CD4-positive, alpha-beta T cell treated with Interleukin-2 at 100 ng/mL for 4 hours (primary cell): Measurements from ENCODE around the gene ANKRD6.

ENCODE experiments used
- DNase-seq: peaks from one replicate; pipeline ENCODE4 v3.0.0-alpha.2; 2020; ENCODE audit warnings: low spot score

The ANKRD6 gene

DNA sequence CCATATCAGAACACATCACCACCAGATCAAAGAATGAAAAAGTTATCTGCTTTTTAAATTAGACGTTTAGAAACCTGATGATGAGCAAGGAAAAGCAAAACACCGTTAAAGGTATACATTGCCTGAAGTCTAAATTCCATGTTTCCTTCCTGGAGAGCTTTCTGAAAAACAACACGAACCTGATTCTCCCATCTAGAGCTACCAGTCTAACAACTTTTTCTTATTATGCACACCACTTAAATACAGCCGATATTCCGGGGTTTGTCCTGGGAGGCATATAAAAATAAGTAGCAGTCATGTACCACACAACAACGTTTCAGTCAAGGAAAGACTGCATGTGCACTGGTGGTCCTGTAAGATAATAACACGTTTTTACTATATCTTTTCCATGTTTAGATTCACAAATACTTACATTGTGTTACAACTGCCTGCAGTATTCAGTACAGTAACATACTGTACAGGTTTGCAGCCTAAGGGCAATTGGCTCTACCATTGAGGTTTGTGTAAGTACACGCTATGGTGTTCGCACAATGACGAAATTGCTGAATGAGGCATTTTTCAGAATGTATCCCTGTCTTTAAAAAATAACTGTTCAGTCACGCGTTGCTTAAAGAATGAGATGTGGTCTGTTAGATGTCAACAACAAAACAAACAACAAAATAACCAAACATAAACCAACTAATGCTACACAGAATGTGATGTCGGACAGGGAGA, 224.7 kb downstream of the ANKRD6 start:
- no peak for DNase-seq

DNA sequence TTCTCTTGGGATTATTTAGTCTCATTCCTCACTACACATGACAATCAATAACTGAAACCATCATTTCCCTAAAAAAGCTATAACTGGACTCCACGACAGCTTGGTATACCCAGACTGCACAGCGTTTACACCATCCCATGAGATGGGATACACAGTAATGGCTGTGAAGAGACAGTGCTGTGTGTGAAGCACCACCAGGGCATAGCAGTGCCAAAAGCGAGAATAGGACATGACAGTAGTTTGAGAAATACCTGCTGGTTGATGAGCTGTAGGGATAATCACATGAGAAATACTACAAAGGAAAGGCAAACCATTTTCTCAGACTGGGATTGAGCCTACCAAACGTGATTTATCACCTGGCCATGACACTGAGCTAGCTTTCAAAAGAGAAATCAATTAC, 228.0 kb downstream of the ANKRD6 start:
- no peak for DNase-seq

- no peak for DNase-seq
Observed at GRCh38 chr6:89661559-89661958, 228.6 kb downstream of the ANKRD6 start.

DNA sequence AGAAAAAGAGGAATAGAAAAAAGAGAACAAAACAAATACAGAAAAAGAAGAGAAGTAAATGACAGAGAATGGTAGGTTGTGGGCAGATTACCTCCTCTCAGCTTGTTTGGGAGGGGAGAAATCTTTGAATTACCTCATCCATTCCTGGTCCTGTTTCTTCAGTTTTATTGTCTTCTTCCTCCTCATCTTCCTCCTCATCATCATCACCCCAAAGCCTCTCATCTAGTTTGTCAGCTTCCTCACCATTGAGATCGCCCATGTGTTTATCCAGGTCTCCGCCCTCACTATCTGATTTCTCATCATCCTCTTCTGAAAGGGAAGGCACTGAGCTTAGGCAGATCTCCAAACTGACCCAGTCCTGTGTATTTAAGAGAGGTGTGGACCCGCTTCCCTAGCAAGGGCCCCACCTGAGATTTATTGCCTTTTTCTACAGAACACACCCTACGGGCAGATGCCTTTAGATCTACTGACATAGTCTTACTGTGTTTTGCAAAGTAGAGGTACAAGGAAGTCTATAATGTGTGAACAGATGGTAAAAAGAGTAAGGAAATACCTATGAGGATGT, 229.8 kb downstream of the ANKRD6 start:
- DNase-seq: no peak

DNA sequence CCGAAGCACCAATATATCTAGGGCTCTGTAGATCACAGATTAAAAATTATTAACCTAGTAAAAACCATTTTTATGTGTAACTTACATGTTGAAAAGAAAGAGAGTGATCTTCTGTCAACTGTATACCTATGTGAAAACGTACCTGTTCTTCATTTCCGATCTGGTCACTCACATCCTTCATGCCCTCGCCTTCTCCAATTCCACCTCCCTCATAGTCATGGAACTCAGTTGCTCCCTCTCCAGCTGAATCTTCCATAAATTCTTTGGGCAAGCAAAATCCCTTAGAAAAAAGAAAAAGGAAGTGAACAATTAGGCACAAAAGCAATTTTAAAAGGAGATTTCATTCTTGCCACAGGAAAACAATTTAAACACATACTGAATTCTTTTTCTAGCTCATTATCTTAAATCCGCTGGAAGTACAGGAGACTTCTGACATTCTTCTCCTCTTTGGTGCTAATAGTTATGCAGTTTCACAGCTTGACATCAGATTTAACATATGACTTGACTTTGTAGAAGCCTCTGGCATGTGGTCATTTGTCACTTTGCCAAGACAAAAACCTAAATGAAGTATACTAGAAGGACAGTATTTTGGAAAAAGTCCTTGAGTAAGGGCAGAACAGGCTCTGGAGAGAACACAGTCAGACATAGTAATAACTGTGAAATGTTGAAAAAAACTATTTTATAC, 235.1 kb downstream of the ANKRD6 start:
- DNase-seq: no peak

DNA sequence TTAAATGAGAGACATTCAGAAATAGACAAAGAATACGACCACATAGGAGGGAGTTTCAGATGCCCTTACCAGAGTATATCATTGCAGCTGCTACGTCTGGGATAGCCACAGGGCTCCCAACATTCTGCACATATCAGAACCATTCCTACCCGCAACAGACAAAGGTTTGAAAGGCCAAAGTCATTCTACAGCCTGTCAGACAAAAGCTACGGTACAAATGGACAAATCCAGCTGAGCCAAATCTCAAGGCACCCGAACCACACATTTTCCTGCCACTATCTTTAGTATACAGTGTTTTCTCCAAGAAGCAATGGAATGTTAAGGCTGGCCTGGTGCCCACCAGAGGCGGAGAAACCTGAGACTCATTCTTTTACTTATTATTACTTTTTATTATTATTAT, 236.1 kb downstream of the ANKRD6 start:
- DNase-seq: no peak

DNA sequence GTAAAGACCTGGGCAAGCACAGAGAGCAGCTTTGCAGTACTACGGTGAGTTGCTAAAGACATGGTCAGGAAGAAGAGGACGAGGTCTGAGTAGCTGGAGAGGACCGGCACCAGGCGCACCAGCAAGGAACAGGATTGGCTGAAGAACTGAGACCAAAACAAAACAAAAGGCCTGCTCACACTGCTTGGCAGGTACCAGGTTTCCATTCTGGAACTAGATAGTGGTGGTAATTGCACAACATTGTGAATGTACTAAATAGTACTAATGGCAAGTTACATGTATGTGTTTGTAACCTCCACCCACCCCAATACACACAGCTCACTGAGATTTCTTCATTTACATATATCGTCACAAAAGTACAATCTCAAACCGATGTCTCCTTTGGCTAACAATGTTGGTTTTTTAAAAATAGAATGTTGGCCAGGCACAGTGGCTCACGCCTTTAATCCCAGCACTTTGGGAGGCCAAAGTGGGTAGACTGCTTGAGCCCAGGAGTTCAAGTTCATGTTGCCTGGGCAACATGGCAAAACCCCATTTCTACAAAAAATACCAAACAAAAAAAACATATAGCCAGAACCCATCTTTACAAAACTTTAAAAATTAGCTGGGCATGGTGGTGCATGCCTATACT, 238.1 kb downstream of the ANKRD6 start:
- DNase-seq: no peak

DNA sequence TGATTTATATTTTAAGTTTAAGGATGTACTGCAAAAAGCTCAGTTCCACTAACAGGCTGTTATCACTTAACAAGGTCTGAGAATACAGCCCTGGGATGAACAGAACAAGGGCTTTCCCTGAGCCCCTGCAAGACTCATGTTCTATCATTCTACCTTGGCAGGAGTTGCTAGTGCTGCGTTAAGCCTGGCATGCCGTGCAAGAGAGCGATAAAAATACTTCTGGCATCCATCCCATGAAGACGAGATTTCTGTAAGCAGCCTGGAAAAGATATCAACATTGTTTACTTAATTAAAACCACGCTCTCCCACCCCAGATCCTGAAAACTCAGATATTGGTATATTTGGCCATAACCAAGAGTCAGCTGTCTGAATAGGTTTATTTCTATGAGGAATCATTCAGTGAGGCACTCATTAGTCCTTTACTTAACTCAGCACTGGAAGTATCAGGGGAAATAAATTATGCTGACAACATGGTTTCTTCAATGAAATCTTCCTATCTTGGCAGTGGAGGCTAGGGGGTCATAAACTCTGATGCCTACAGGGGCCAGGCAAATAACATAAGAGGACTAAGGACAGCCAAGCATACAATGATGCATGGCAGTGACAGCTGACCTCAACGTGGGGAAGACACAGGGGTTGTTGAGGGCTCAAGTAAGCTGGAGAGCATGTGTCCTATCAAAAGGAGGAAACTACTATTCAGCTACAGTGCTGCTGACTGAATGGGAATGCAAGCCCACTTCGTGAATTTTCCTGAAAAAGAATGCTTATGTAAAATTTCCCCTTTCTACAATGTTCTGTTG, 243.2 kb downstream of the ANKRD6 start:
- no peak for DNase-seq

DNA sequence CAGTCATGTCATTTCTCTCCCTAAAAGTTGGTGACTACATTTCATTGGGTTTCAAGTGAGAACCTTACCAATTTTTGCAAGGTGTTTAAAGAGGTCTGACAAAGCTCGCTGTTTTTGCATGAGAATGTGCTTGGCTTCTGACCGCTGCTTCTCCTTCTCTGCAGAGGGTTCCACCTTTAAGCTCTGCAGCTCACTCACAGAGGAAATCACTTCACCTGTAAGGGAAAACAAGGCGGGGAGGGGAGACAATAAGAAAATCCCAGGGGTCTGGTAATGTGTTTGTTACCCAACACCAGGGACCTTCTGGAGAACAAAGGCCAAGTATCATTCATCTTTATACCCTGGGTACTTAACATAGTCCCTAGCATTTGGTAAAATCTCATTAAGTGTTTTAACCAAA, 245.6 kb downstream of the ANKRD6 start:
- no peak for DNase-seq

DNA sequence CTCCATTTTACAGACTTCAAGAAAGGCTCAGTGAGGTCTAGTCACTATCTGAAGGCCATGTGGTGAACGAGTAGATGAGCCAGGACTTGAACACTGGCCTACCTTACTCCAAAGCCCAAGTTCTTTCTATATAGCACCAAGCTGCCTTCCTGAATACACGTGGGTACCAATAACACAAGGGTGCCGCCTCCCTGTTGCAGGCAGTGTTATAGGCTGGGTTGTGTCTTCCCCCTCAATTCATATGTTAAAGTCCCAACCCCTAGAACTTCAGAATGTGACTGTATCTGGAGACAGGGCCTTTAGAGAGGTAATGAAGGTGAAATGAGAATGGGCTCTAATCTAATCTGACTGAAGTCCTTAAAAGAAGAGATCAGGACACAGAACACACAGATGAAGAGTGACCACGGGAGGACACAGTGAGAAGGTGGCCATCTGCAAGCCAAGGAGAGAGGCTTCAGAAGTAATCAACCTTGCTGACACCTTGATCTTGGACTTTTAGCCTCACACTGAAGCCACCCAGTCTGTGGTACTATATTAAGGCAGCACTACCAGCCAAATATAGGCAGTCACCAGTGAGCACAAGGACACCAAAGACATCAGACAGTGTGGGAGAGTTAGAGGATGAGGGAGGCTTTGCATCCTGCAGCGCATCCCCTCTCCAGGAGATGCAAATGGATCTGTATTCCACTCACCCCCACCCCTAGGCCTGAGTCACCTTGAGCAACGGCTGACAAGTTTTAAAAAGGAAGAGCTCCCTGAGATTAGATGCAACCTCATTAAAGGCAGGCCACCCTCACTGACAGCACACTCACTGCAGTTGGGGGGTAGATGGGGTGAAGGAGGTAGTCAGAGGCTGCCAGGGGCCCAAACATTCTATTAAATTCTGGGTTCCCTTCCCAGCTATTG, 246.5 kb downstream of the ANKRD6 start:
- no peak for DNase-seq

- DNase-seq: no peak
Observed at GRCh38 chr6:89680150-89680549, 247.2 kb downstream of the ANKRD6 start.

GRCh38 chr6:89680551-89680950, 247.6 kb downstream of the ANKRD6 start:
- DNase-seq: no peak

DNA sequence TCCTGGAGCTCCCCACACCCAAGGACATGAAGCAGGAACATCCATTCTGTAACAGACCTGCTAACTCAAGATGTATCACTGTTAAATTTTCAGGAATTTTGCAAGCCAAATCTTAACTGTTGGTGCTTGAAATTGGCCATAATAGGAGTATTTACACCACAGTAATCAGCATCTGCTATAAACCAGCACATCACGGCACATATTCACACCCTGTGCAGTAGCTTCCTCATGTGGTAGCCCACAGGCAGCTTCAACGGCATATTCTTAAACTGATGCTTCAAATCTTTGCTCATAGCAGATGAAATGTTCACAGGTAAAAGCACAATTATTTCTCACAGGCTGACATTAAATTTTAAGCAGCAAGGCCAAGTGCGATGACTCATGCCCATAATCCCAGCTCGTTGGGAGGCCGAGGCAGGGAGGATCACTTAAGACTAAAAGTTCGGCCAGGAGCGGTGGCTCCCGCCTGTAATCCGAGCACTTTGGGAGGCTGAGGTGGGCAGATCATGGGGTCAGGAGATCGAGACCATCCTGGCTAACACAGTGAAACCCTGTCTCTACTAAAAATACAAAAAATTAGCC, 249.1 kb downstream of the ANKRD6 start:
- DNase-seq: no peak

GRCh38 chr6:89682991-89683390, 250.0 kb downstream of the ANKRD6 start:
- no peak for DNase-seq
